ENCODE measurements around the gene CACNB3. TPM values are rescaled to one million over a fixed set of nuclear protein-coding genes. Genes with fewer than 3 reads are reported as not detected.

Gene CACNB3
- total and polyA plus RNA-seq, 12 donors, result 2.2 to 13.5 (median 4.6) TPM

GRCh38 chr12:48786591-48787544 lies 31.4 kb upstream of the CACNB3 start:
- H3K4me1 ChIP-seq, result peaks cover 8 to 71% (median 61%) of the 10 kb centered on the region in 9 donors
- H3K27ac ChIP-seq, result peak overlapping the region; percentile 94 to 99 (median 98)
- H3K4me3 ChIP-seq, result peak overlapping the region; percentile 9 to 99 (median 98)
- 18 to 23% methylated on average over 7 of the region's 7 CpGs for WGBS, 2 donors
- DNase-seq (peak; percentile 58 to 88), ATAC-seq (peak; percentile 47 to 86 (median 80))
- peaks cover 0 to 15% (median 4%) of the 10 kb centered on the region in 9 donors for H3K36me3 ChIP-seq
- intact Hi-C loops (cut with DNase I), result loop anchor here in 1 of 10 donors (5.0 kb wide), 1 partner anchor 105 kb away; the partner anchor contains the start of gene KANSL2
- peaks cover 0 to 29% (median 0%) of the 10 kb centered on the region in 7 donors for H3K27me3 ChIP-seq
- TF ChIP-seq, protein P1, sequence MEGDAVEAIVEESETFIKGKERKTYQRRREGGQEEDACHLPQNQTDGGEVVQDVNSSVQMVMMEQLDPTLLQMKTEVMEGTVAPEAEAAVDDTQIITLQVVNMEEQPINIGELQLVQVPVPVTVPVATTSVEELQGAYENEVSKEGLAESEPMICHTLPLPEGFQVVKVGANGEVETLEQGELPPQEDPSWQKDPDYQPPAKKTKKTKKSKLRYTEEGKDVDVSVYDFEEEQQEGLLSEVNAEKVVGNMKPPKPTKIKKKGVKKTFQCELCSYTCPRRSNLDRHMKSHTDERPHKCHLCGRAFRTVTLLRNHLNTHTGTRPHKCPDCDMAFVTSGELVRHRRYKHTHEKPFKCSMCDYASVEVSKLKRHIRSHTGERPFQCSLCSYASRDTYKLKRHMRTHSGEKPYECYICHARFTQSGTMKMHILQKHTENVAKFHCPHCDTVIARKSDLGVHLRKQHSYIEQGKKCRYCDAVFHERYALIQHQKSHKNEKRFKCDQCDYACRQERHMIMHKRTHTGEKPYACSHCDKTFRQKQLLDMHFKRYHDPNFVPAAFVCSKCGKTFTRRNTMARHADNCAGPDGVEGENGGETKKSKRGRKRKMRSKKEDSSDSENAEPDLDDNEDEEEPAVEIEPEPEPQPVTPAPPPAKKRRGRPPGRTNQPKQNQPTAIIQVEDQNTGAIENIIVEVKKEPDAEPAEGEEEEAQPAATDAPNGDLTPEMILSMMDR (IDR thresholded peaks at IDR 0.05), result no peak
- no peaks in the 10 kb centered on the region for H3K9me3 ChIP-seq

DNA sequence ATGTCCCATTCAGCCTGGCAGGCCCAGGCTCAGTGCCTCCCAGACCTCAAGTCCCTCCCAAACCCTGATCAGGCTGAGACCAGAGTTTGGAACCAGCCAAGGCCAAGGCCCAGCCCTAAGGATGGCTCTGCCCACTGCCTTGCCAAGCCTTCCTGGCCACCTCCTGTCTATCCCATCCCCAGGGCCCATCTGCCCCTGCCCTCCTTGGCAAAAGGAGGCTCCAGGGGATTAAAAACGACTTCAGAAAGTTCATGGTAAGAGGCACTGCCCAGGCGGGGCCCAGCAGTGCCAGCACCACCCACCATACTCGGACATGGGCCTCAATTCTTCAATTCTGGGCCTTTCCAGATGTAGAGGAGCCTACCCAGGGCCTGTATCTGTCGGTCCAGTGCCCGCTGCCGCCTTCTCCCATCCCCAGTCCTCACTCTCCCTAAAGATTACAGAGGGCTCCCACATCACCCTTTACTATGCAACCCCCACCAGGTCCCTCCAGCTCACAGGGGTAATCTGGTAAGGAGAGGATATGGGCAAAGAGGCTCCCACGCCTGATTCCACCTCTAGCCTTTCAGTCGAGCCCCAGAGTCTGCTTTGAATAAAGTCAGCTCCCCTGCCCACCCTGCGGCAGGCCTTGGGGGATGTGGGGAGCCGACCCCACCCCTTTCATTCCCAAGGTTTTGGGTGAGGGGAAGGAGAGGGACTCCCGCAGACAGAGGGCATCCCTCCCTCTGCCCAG lies 30.3 kb upstream of the CACNB3 start:
- peaks cover 0 to 4% (median under 1%) of the 10 kb centered on the region in 9 donors for H3K36me3 ChIP-seq

GRCh38 chr12:48788524-48788853 lies 29.8 kb upstream of the CACNB3 start:
- WGBS, 2 donors, result 0 to 1% methylated on average over 20 to 25 of the region's 25 CpGs
- Histone ChIP-seq H3K4me3 (peak overlapping the region; percentile 75 to 99 (median 98)), H3K27ac (peak overlapping the region; percentile 94 to 99 (median 98)), H3K27me3 (peaks cover 0 to 29% (median 0%) of the 10 kb centered on the region in 7 donors), H3K4me1 (peaks cover 7 to 55% (median 45%) of the 10 kb centered on the region in 9 donors), H3K36me3 (no peaks in the 10 kb centered on the region), H3K9me3 (no peaks in the 10 kb centered on the region)
- no peak for ATAC-seq
- intact Hi-C loops (cut with DNase I), result loop anchor here in 1 of 10 donors (5.0 kb wide), 1 partner anchor 106 kb away; the partner anchor contains the start of gene KANSL2
- TF ChIP-seq, protein P1 (IDR thresholded peaks at IDR 0.05), result no peak
- peak in 1 of 2 donors; percentile 28 for DNase-seq

More for the DNA sequence above, 30.3 kb upstream of the CACNB3 start:
- H3K4me1 ChIP-seq, result peaks cover 7 to 60% (median 50%) of the 10 kb centered on the region in 9 donors
- 4 to 6% methylated on average over 11 of the region's 11 CpGs for WGBS, 2 donors
- H3K4me3 ChIP-seq, result peak overlapping the region; percentile 75 to 99 (median 98)
- H3K27ac ChIP-seq, result peak overlapping the region; percentile 94 to 99 (median 98)
- peaks cover 0 to 29% (median 0%) of the 10 kb centered on the region in 7 donors for H3K27me3 ChIP-seq
- ATAC-seq (peak; percentile 19 to 73 (median 42)), DNase-seq (no peak)
- intact Hi-C loops (cut with DNase I), result loop anchor here in 1 of 10 donors (5.0 kb wide), 1 partner anchor 106 kb away; the partner anchor contains the start of gene KANSL2
- no peaks in the 10 kb centered on the region for H3K9me3 ChIP-seq
- TF ChIP-seq, protein P1 (IDR thresholded peaks at IDR 0.05), result no peak

Data from heart right ventricle (tissue), 16 donors.